Measurements from ENCODE around the gene CALML5.

GRCh38 chr10:5530412-5530806 is 31.0 kb upstream of the CALML5 start:
- TF ChIP-seq USF1 (IDR thresholded peaks at IDR 0.05): no peak
- TF ChIP-seq EGR1 (IDR thresholded peaks at IDR 0.05): no peak
- no peak for TF ChIP-seq TAF1 (IDR thresholded peaks at IDR 0.05; ENCODE audit: low read depth)
- TF ChIP-seq CREB1 (IDR thresholded peaks at IDR 0.05; ENCODE audit: low read depth): no peak
- no peak for TF ChIP-seq YY1 (IDR thresholded peaks at IDR 0.05; ENCODE audit: low read depth)
- TF ChIP-seq EP300 (IDR thresholded peaks at IDR 0.05; ENCODE audit: borderline replicate concordance): no peak
